Cardiac muscle cell (in vitro differentiated cells and primary cell): ENCODE data around the gene ATAD5. TPM values are rescaled to one million over a fixed set of nuclear protein-coding genes. Genes with fewer than 3 reads are reported as not detected.

Experiments used
- DNase-seq, 2 donors: peaks; one replicate each; pipeline versions ENCODE4 v3.0.0 to v3.0.0-alpha.2; 2010 to 2017; ENCODE audit warnings: low read depth in 1 of 2, low spot score in 1 of 2
- H3K27ac ChIP-seq: fragments of 200-600 bp; sonication (generic); 2 replicates; pipeline ENCODE4 v1.5.1; 2016
- H3K27me3 ChIP-seq: fragments of 200-600 bp; sonication (generic); 2 replicates; pipeline ENCODE4 v1.6.0; 2016; ENCODE audit warnings: control low read depth
- H3K36me3 ChIP-seq: fragments of 200-600 bp; sonication (generic); 2 replicates; pipeline ENCODE4 v1.5.1; 2016; ENCODE audit warnings: control low read depth
- H3K4me1 ChIP-seq: fragments of 200-600 bp; sonication (generic); 2 replicates; pipeline ENCODE4 v1.8.1; 2017; ENCODE audit warnings: low read depth, mild to moderate bottlenecking, mixed run types
- H3K4me3 ChIP-seq: fragments of 200-600 bp; sonication (generic); 2 replicates; pipeline ENCODE4 v1.5.1; 2016; ENCODE audit warnings: mild to moderate bottlenecking
- H3K9me3 ChIP-seq: fragments of 200-600 bp; sonication (generic); 2 replicates; pipeline ENCODE4 v1.5.1; 2017; ENCODE audit warnings: low read depth, mild to moderate bottlenecking, control low read depth
- polyA plus RNA-seq: library from polyadenylated mRNA; unstranded; fragments of >200 nt; fragmentation: Nextera tagmentation; extraction: Ambion mirVana; gene quantifications from 2 replicates; pipeline ENCODE4 v1.2.1, GENCODE V29; 2016
- total RNA-seq: library from RNA; depleted of rRNA; stranded (reverse); fragments of >200 nt; gene quantifications from 2 replicates; pipeline ENCODE4 v1.2.3, GENCODE V29; 2016
- TF ChIP-seq, protein P1 (sequence below): IDR thresholded peaks from 2 replicates; pipeline ENCODE4 v1.5.1; 2012; ENCODE audit warnings: low read depth, mild to moderate bottlenecking, low read length

Gene ATAD5
- total and polyA plus RNA-seq, 2 experiments from 2014 or later: 4.1 to 6.3 TPM

DNA sequence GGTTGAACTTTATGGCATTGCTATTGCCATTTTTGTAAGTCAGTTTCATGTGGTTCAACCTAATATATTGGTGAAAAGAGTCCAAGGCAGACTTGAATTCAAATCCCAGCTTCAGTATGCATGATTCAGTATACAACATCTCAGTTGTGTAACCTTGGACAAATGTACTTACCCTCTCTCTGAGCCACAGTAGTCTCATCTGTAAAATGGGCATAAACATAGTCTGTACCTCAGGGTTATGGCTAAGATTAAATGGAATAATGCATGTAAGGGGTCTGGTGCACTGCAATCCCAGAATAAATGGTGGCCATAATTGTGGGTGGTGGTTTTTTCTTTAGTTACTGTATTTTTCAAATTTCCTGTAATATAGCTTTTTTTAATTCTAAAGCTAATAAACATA is 85.3 kb downstream of the ATAD5 start:
- no peaks in the 10 kb centered on the region for H3K9me3 ChIP-seq
- TF ChIP-seq, protein P1, sequence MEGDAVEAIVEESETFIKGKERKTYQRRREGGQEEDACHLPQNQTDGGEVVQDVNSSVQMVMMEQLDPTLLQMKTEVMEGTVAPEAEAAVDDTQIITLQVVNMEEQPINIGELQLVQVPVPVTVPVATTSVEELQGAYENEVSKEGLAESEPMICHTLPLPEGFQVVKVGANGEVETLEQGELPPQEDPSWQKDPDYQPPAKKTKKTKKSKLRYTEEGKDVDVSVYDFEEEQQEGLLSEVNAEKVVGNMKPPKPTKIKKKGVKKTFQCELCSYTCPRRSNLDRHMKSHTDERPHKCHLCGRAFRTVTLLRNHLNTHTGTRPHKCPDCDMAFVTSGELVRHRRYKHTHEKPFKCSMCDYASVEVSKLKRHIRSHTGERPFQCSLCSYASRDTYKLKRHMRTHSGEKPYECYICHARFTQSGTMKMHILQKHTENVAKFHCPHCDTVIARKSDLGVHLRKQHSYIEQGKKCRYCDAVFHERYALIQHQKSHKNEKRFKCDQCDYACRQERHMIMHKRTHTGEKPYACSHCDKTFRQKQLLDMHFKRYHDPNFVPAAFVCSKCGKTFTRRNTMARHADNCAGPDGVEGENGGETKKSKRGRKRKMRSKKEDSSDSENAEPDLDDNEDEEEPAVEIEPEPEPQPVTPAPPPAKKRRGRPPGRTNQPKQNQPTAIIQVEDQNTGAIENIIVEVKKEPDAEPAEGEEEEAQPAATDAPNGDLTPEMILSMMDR: no peak

DNA sequence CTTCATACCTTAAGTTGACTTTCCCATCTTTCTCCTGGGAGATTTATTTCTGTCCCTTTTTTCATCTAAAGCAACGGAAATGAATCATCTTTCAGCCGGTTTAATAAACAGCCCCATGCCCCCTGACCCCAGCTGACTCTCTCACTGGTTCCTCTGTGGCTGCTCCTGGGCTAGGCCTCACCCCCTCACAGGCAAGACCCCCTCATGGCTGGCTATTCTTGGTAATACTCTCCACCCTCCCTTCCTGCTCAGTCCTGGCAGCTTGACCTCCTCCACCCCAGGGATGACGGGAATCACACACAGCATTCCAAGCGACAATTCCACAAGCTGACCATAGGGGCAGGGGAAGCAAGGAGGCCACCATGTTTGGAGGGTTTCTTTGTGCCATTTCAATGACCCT is 88.5 kb downstream of the ATAD5 start:
- TF ChIP-seq, protein P1: no peak
- DNase-seq: peak in 1 of 2 donors; percentile 22
- Histone ChIP-seq H3K4me1 (no peaks in the 10 kb centered on the region), H3K36me3 (no peaks in the 10 kb centered on the region), H3K9me3 (no peaks in the 10 kb centered on the region), H3K27me3 (peaks cover 67% of the 10 kb centered on the region), H3K27ac (no peak overlapping the region), H3K4me3 (no peak overlapping the region)

More for the DNA sequence above, 85.3 kb downstream of the ATAD5 start:
- Histone ChIP-seq H3K4me1 (no peaks in the 10 kb centered on the region), H3K27ac (no peak overlapping the region), H3K4me3 (no peak overlapping the region), H3K36me3 (no peaks in the 10 kb centered on the region), H3K27me3 (peaks cover 37% of the 10 kb centered on the region)
- DNase-seq: no peak

DNA sequence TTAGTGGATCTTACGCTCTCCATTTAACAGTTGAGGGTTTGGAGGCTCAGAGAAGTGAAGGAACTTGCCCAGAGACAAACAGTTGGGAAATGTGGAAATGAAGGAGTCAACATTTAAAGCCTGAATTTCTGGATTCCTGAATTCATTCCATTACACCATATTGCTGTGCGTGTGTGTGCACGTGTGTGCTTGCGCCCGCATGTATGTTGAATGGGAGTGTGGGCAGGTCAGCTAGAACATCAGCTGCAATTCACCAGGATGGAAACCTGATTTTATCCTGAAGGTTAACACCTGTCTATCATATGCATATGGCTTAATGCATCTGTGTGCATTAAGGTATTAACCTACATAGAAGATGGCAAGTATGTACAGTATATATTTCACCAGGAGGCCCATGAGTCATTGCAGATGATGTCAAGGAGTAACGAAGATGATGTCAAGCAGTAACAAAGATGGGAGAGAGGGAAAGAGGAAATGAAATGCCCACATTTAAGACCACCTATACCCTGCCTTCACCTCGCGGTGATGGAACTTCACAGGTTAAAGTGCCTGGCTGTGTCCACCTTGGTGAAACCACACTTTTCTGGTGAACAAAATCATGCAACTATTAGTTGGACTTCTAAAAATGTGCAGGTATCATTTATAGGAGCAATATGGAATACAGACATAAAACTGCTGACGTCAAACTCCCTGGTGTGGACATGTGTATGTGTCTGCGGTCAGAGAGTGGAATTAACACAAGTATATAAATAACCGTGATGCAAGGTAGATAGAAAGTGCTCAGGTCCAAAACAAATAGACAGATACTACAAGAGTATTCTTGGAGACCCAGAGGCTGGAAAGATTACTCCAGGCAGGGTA is 89.1 kb downstream of the ATAD5 start:
- Histone ChIP-seq H3K27ac (no peak overlapping the region), H3K27me3 (peaks cover 73% of the 10 kb centered on the region), H3K9me3 (no peaks in the 10 kb centered on the region), H3K4me3 (no peak overlapping the region), H3K4me1 (no peaks in the 10 kb centered on the region), H3K36me3 (no peaks in the 10 kb centered on the region)
- TF ChIP-seq, protein P1: no peak
- no peak for DNase-seq

DNA sequence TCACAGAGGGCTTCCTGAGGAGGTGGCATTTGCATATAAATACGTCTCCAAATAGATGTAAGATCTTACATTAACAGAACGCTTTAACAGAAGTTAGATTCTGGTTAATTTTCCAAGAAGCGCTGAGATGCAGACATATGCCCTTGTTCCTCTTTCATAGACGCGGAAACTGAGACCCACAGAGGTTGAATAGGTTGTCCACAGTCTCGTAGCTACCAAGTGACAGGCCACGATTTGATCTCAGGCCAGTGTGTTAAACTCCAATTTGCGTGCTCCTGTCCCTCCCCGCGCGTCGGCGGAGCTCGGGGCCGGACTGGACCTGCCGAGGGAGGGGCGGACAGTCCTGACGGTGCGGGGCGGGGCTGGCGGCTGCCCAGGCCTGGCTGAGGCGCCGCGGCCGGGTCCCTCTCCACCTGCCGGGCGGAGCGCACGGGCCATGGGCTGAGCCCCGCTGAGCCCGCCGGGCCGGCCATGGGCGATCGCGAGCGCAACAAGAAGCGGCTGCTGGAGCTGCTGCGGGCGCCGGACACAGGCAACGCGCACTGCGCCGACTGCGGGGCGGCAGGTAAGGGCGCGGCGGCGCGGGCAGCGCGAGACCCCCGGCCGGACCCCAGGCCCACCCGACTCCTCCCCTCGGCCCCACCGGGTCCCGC is 89.9 kb downstream of the ATAD5 start, which contains the start of gene ADAP2:
TSS of gene ADAP2 (plus strand) at position 402 of the 653 bp plus-strand sequence. CDS start at position 472, 70 bp downstream.
- peak; percentile 11 to 65 for DNase-seq
- Histone ChIP-seq H3K4me1 (no peaks in the 10 kb centered on the region), H3K27me3 (peaks cover 80% of the 10 kb centered on the region), H3K9me3 (no peaks in the 10 kb centered on the region), H3K4me3 (peak within 1 kb of the TSS; percentile 45), H3K36me3 (no peaks in the 10 kb centered on the region), H3K27ac (no peak within 1 kb of the TSS)
- TF ChIP-seq, protein P1: no peak

DNA sequence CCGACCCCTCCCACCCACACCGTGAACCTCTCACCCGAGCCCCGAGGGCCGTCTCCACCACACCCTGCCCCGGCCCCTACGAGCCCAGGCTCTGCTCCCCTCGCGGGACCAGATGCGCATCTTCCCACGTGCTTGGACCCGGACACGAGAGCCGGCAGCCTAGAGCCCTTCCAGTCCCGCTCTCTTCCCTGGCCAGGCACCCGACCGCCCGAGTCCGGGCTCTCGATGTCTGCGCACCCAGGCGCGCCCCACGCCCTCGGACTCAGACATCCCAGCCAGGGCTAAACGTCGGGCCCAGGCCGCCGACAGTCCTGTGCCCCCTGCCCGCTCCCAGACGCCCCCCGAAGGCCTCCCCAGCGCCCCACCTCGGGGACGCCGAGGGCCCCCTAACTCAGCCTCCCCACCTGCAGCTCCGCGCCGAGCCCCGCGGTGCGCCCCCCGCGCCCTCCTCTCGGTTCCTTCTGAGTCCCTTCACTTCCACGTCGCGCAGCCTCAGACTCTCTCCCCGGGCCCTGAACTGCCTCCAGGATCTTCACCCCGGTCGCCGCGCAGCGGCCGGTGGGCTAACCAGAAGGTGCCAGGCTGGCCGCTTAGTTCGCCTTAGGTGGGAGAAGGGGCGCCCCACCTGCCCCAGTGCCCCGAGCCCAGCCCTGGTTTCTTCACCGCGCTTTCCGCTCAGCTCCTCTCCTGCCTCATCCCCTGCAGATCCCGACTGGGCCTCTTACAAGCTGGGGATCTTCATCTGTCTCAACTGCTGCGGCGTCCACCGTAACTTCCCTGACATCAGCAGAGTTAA is 90.7 kb downstream of the ATAD5 start:
- peak overlapping the region; percentile 45 for H3K4me3 ChIP-seq
- no peak overlapping the region for H3K27ac ChIP-seq
- H3K36me3 ChIP-seq: no peaks in the 10 kb centered on the region
- H3K9me3 ChIP-seq: no peaks in the 10 kb centered on the region
- TF ChIP-seq, protein P1: no peak
- DNase-seq: peak in 1 of 2 donors; percentile 3
- H3K4me1 ChIP-seq: no peaks in the 10 kb centered on the region
- peaks cover 76% of the 10 kb centered on the region for H3K27me3 ChIP-seq
